ENCODE data around the gene SOX18.

DNA sequence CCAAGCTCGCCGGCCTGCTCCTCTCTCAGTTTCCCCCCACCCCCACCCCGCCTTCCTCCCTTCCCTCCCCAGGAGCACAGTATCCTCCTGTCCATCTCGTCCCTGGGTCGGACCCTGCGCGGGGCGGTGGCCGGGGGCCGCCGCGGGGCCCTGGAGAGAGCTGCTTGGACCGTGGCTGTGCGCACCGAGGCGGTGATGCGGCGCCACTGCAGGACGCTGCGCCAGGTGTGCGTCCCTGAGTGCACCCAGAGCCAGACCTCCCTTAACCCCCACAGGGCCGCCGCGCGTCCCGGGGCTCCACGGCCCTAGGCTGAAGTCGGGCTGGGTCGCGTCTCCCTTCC is 11.2 kb downstream of the SOX18 start:
- TF ChIP-seq EP300 (IDR thresholded peaks at IDR 0.05; ENCODE audit: borderline replicate concordance) (no peak), NFIC (IDR thresholded peaks at IDR 0.05) (no peak), TAF1 (IDR thresholded peaks at IDR 0.05; ENCODE audit: low read depth) (no peak), YY1 (IDR thresholded peaks at IDR 0.05; ENCODE audit: low read depth) (no peak), RAD21 (IDR thresholded peaks at IDR 0.05; ENCODE audit: low read depth) (no peak), TEAD4 (IDR thresholded peaks at IDR 0.05) (no peak), CEBPB (IDR thresholded peaks at IDR 0.05) (no peak), CREB1 (IDR thresholded peaks at IDR 0.05; ENCODE audit: low read depth) (no peak)
- TF ChIP-seq, protein P1, sequence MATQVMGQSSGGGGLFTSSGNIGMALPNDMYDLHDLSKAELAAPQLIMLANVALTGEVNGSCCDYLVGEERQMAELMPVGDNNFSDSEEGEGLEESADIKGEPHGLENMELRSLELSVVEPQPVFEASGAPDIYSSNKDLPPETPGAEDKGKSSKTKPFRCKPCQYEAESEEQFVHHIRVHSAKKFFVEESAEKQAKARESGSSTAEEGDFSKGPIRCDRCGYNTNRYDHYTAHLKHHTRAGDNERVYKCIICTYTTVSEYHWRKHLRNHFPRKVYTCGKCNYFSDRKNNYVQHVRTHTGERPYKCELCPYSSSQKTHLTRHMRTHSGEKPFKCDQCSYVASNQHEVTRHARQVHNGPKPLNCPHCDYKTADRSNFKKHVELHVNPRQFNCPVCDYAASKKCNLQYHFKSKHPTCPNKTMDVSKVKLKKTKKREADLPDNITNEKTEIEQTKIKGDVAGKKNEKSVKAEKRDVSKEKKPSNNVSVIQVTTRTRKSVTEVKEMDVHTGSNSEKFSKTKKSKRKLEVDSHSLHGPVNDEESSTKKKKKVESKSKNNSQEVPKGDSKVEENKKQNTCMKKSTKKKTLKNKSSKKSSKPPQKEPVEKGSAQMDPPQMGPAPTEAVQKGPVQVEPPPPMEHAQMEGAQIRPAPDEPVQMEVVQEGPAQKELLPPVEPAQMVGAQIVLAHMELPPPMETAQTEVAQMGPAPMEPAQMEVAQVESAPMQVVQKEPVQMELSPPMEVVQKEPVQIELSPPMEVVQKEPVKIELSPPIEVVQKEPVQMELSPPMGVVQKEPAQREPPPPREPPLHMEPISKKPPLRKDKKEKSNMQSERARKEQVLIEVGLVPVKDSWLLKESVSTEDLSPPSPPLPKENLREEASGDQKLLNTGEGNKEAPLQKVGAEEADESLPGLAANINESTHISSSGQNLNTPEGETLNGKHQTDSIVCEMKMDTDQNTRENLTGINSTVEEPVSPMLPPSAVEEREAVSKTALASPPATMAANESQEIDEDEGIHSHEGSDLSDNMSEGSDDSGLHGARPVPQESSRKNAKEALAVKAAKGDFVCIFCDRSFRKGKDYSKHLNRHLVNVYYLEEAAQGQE (IDR thresholded peaks at IDR 0.05; ENCODE audit: low read depth): no peak
- TF ChIP-seq, protein P2, sequence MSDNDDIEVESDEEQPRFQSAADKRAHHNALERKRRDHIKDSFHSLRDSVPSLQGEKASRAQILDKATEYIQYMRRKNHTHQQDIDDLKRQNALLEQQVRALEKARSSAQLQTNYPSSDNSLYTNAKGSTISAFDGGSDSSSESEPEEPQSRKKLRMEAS (IDR thresholded peaks at IDR 0.05): no peak

Data from Ishikawa (cell line).